NK-92 treated with Interleukin-12 subunit alpha and Interleukin-12 subunit beta, amount 100 ng/mL, for 24 hours (cell line): ENCODE measurements around the gene RYR3.

ENCODE experiments used
- DNase-seq: peaks from one replicate; lab custom pipeline; 2025; lab: John Stamatoyannopoulos, UW

The RYR3 gene

GRCh38 chr15:33649217-33649933, 338.6 kb downstream of the RYR3 start:
- DNase-seq = no peak

- DNase-seq = no peak
Observed at GRCh38 chr15:33654860-33655259, 344.1 kb downstream of the RYR3 start.

DNA sequence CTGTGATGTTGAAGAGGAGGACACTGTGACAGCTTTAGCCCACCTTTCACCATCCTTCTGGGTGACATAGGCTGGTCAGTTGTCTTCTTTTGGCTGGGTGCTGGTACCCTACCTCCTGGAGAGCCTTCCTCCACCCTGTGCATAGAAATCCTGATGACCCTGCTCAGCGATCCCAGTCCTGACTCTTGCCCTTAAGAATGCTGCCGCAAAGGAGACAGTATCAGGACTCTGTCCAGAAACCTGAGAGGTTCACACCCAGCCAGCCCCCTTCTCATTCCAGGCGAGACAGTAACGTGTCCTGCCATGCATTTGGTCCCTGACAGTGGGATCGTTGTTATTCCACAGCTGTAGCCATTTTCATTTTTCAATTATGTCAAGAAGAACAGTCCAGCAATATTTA, 344.7 kb downstream of the RYR3 start:
- no peak for DNase-seq

DNA sequence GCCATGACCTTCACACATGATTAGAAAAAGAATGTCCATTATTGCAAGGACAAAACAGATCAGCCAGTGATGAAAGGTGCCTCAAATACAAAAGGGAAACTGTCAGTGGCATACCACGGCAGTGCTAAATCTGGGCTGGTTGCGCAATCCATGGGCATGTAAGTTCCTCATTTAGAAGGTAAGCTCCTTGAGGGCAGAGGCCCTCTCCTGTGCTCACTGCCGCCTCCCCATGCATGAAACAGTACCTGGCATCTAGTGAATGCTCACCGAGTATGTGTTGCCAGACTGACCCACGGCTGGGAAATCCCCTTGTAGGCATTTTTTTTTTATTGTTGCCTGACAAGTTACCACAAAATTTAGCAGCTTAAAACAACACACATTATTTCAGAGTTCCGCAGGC, 345.4 kb downstream of the RYR3 start:
- DNase-seq = peak; percentile 18

DNA sequence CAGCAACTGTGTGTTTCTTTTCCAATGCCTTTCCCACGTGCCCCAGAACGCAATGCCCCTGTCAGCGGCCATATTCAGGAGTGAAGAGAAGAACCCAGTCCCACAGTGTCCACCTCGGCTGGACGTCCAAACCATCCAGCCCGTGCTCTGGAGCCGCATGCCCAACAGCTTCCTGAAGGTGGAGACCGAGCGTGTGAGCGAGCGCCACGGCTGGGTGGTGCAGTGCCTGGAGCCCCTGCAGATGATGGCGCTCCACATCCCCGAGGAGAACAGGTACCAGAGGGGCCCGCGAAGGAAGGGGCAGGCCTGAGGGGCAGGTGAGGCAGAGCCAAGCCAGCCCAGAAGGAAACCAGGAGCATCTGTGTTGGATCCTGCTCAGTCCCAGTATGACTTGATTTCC, 349.4 kb downstream of the RYR3 start:
- DNase-seq = no peak

GRCh38 chr15:33662014-33662413, 351.2 kb downstream of the RYR3 start:
- no peak for DNase-seq

DNA sequence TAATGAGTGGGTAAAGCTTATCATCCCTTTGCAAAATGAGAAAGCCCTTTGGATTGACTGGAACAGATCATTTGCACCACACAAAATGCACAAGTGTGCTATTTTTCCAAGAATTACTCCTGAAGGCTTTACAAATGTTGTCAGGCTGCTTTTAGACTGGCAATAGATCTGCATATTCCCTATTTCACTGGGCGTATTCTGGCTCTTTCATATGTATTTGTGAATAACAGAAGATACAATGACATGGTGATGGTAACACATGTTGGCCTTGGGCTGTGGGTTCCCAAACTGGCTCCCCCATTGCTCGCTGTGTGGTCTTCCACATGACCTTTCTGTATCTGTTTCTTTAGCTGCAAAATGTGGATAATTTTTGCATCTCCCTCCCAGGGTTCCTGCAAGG, 354.2 kb downstream of the RYR3 start:
- no peak for DNase-seq

- no peak for DNase-seq
Observed at GRCh38 chr15:33670567-33670966, 359.8 kb downstream of the RYR3 start.

GRCh38 chr15:33671456-33671855, 360.7 kb downstream of the RYR3 start:
- DNase-seq = no peak

GRCh38 chr15:33675246-33675645, 364.5 kb downstream of the RYR3 start:
- no peak for DNase-seq

DNA sequence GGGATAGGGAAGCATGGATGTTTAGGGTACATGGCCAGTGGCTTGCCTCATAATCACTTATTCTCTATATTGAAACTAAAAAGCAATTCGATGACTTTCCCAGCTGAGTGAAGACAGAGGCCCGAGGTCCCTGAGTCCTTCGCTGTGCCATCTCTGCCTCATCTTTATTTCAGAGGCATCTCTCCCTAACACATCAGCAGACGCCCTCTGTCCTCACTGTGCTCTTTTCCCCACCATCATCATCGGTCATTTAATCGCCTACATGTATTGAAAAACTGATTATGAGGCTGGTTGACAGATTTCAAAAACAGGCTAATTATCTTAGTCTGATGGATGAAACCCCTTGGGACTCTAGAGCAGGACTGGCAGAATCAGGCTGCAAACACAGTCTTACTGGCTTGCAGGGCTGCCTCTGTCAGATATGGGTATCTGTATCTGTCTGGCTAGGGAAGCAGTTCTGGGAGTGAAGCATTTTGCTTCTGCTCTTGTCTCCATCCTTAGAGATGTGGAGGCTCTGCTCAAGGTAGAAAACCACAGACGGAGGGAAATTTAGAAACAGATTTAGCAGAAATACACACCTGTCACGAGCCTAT, 366.6 kb downstream of the RYR3 start:
- no peak for DNase-seq

- DNase-seq = no peak
Observed at GRCh38 chr15:33678176-33678575, 367.4 kb downstream of the RYR3 start.

DNA sequence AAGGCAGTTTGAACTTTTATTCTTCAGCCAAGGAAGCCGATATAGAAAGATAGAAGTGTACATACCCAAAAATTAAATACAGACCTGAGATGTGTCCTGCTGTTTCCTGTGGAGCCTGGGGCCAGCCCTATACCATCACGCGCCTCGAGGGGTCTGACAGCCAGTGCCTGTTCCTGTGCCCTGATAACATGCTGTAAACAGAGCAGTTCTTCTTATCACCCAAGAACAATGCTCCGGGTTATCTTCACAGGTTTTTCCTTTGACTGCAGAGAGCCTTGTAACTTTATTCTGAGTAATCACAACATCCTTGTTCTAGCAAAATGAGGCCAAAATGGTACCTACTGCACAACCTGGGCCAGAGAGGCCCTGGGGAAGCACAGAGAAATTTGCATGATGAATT, 367.8 kb downstream of the RYR3 start:
- DNase-seq = no peak

GRCh38 chr15:33679061-33679460, 368.3 kb downstream of the RYR3 start:
- DNase-seq = no peak

DNA sequence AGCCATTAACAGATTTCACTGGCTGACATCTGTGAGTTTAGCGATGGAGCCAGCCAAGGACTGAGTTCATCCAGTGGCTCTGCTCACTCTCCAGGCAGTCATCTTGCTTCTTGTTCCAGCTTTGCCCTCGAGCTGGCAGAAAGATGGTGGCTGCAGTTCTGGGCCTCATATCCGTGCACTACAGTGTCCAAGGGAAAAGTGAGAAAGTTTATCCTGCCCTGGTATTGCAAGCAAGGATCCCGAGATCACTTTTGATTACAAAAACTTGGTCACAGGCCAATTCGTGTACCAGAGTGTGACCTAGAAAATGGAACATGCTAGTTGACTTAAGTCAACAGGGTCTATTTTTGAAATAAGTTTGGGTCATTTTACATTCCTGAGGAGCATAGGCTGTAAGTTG, 369.6 kb downstream of the RYR3 start:
- DNase-seq = no peak

DNA sequence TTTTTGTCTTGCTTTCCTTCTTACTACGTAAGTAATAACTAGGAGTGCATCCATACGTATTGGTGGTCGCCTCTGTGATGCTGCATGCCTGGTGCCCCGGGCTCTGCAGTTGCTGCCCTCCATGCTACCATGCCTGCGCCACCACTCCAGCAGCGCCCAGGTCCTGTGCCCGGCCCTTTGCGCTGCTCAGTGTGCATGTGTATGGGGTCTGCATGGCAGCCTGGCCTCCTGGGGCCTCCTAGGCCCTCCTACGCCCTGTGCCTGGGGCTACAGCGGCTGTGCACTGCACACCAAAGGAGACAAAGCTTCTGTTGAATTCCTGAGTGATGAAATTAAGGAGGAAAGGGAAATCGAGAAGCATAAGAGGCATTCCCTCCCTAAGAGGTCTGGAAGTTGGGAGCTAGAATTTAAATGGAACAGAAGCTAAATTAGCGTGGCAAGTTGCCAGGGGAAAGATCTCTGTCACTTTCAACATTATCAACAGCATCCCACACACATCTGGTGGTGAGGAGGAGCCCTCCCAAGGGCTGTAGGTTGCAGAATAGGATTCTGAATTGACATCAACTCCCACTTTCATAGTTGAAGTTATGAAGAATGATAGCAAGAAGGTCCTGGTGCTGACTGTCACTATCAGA, 382.5 kb downstream of the RYR3 start:
- no peak for DNase-seq

- no peak for DNase-seq
Observed at GRCh38 chr15:33698126-33698525, 387.4 kb downstream of the RYR3 start.

GRCh38 chr15:33699145-33699544, 388.4 kb downstream of the RYR3 start:
- DNase-seq = no peak

- DNase-seq = no peak
Observed at GRCh38 chr15:33699691-33700447, 389.1 kb downstream of the RYR3 start.

DNA sequence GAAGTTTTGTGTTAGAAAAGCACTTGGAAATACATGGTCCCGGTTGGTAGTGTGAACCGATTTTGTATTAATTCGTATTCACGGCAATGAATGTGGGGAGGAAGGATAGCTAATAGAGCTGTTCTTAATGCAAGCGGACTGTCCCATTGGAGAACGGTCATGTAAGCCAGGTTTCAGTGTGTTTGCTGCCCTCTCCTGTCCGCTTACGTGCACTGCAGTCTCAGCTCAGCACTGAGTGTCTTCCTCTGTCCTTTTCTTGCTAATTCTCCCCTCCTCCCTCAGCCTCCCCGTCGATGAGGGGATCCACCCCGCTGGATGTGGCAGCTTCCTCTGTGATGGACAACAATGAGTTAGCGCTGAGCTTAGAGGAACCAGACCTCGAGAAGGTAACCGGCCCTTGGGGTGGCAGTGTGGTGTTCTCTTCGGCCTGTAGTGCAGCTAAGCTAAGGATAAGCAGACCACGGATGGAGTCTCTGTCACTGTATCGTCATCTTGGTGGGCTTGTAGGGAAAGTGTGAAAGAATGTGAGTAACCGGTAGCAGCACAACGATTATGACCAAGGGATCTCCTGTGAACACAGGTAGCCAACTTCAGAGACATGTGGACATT, 390.0 kb downstream of the RYR3 start:
- DNase-seq = peak; percentile 7

DNA sequence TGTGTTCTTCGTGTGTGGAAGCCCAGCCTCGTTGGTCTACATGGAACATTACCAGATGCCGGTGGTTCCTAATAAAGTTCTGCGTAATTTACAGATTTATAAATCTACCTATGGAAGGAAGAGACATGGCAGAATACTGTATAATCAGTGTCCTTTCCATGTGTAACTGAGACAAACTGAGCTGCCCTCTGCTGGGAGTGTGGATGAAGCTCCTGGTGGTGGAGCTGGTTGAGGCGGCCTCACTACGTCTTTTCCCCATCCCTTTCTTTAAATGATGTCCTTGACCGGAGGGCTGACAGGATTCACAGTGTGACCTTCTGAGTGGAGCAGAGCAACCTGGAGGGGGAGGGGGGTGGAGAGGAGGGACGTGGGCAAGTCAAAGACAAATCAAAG, 390.5 kb downstream of the RYR3 start:
- DNase-seq = no peak

GRCh38 chr15:33706173-33706572, 395.4 kb downstream of the RYR3 start:
- no peak for DNase-seq
